ENCODE measurements around the gene NHLRC3. TPM values are rescaled to one million over a fixed set of nuclear protein-coding genes. Genes with fewer than 3 reads are reported as not detected.

NHLRC3 gene
- total RNA-seq, 4 donors from 2014 or later: 5.9 to 24.5 (median 11.1) TPM

GRCh38 chr13:39035204-39035603 is 3.1 kb upstream of the NHLRC3 start:
- Histone ChIP-seq H3K27me3 (no peaks in the 10 kb centered on the region), H3K27ac (no peak overlapping the region), H3K36me3 (peaks cover 9% of the 10 kb centered on the region), H3K9me3 (no peaks in the 10 kb centered on the region), H3K4me3 (peak overlapping the region; percentile 83), H3K4me1 (peaks cover 39% of the 10 kb centered on the region)
- no peak for DNase-seq (ENCODE audit: low spot score in 2 of 2)
- WGBS: 50% methylated on average over 2 of the region's 2 CpGs
- no peak for TF ChIP-seq CTCF (IDR thresholded peaks at IDR 0.05)
- TF ChIP-seq POLR2AphosphoS5 (IDR thresholded peaks at IDR 0.05): no peak
- TF ChIP-seq EP300 (IDR thresholded peaks at IDR 0.05): no peak
- no peak for TF ChIP-seq POLR2A (IDR thresholded peaks at IDR 0.05)

GRCh38 chr13:39035799-39036198 is 2.5 kb upstream of the NHLRC3 start:
- Histone ChIP-seq H3K27ac (no peak overlapping the region), H3K27me3 (no peaks in the 10 kb centered on the region), H3K36me3 (peaks cover 3% of the 10 kb centered on the region), H3K4me1 (peaks cover 43% of the 10 kb centered on the region), H3K9me3 (no peaks in the 10 kb centered on the region), H3K4me3 (peak overlapping the region; percentile 83)
- DNase-seq (ENCODE audit: low spot score in 2 of 2): no peak
- WGBS: 27% methylated on average over 2 of the region's 2 CpGs
- no peak for TF ChIP-seq POLR2AphosphoS5 (IDR thresholded peaks at IDR 0.05)
- no peak for TF ChIP-seq EP300 (IDR thresholded peaks at IDR 0.05)
- no peak for TF ChIP-seq POLR2A (IDR thresholded peaks at IDR 0.05)
- no peak for TF ChIP-seq CTCF (IDR thresholded peaks at IDR 0.05)

- H3K4me1 ChIP-seq: peaks cover 48% of the 10 kb centered on the region
- no peak overlapping the region for H3K27ac ChIP-seq
- no peaks in the 10 kb centered on the region for H3K27me3 ChIP-seq
- DNase-seq (ENCODE audit: low spot score in 2 of 2): no peak
- 1% methylated on average over 9 of the region's 9 CpGs for WGBS
- no peak for TF ChIP-seq EP300 (IDR thresholded peaks at IDR 0.05)
- TF ChIP-seq POLR2A (IDR thresholded peaks at IDR 0.05): no peak
- TF ChIP-seq CTCF (IDR thresholded peaks at IDR 0.05): no peak
- TF ChIP-seq POLR2AphosphoS5 (IDR thresholded peaks at IDR 0.05): no peak
- no peaks in the 10 kb centered on the region for H3K36me3 ChIP-seq
- H3K9me3 ChIP-seq: no peaks in the 10 kb centered on the region
- peak overlapping the region; percentile 83 for H3K4me3 ChIP-seq
Measured at GRCh38 chr13:39036212-39036611, 2.0 kb upstream of the NHLRC3 start.

- no peaks in the 10 kb centered on the region for H3K27me3 ChIP-seq
- peak in 1 of 2 donors; percentile 74 for DNase-seq (ENCODE audit: low spot score in 2 of 2)
- no peaks in the 10 kb centered on the region for H3K9me3 ChIP-seq
- WGBS: 0% methylated on average over 17 of the region's 39 CpGs
- peak overlapping the region; percentile 83 for H3K4me3 ChIP-seq
- TF ChIP-seq CTCF (IDR thresholded peaks at IDR 0.05) (peak in 1 of 2 donors; percentile 8), POLR2A (IDR thresholded peaks at IDR 0.05) (no peak)
- H3K4me1 ChIP-seq: peaks cover 49% of the 10 kb centered on the region
- no peaks in the 10 kb centered on the region for H3K36me3 ChIP-seq
- peak overlapping the region; percentile 82 for H3K27ac ChIP-seq
Measured at GRCh38 chr13:39037410-39037879, 811 bp upstream of the NHLRC3 start.

GRCh38 chr13:39038569-39039030 is 344 bp downstream of the NHLRC3 start:
- DNase-seq (ENCODE audit: low spot score in 2 of 2): peak in 1 of 2 donors; percentile 66
- Histone ChIP-seq H3K9me3 (no peaks in the 10 kb centered on the region), H3K27ac (peak overlapping the region; percentile 82), H3K36me3 (no peaks in the 10 kb centered on the region), H3K27me3 (no peaks in the 10 kb centered on the region), H3K4me3 (peak overlapping the region; percentile 83), H3K4me1 (peaks cover 49% of the 10 kb centered on the region)
- WGBS: 1% methylated on average over 15 of the region's 15 CpGs
- no peak for TF ChIP-seq POLR2AphosphoS5 (IDR thresholded peaks at IDR 0.05)

GRCh38 chr13:39039041-39039440 is 785 bp downstream of the NHLRC3 start:
- Histone ChIP-seq H3K4me3 (peak overlapping the region; percentile 83), H3K27me3 (no peaks in the 10 kb centered on the region), H3K27ac (peak overlapping the region; percentile 82), H3K4me1 (peaks cover 48% of the 10 kb centered on the region), H3K36me3 (no peaks in the 10 kb centered on the region), H3K9me3 (no peaks in the 10 kb centered on the region)
- no peak for DNase-seq (ENCODE audit: low spot score in 2 of 2)
- no peak for TF ChIP-seq CTCF (IDR thresholded peaks at IDR 0.05)
- WGBS: 16% methylated on average over 7 of the region's 7 CpGs
